ENCODE data around the gene IQCN.

IQCN gene

DNA sequence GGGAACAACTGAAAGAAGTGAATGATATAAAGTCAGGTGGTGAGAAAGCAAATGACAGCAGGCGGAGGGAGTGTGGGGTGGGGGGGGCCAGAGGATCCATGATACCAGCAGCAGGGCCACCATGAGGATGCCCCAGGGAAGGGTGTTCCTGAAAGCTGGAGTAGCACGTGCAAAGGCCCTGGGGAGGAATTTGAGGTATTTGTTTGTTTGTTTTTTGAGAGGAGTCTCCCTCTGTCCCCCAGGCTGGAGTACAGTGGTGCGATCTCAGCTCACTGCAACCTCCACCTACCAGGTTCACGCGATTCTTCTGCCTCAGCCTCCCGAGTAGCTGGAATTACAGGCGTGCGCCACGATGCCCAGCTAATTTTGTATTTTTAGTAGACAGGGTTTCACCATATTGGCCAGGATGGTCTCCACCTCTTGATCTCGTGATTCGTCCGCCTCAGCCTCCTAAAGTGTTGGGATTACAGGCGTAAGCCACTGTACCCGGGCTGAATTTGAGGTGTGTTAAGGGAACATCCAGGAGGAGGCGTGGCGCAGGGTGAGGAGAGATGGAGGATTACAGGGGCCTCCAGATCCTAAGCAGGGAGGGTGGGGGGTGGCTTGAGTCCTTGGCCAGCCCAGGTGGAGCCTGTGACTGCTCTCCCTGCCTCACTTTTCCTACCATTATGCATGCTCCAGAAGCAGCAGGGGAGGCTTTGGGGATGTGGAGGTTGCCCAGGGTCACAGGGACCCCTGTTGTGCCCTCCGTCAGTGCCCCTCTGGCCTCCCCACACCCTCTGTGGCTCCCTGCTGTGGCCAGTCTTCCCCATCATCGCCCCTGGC lies 19.6 kb upstream of the IQCN start:
- Histone ChIP-seq H3K27me3 (ENCODE audit: insufficient read depth, poor library complexity, severe bottlenecking) (no peaks in the 10 kb centered on the region), H3K4me3 (replicated peaks; ENCODE audit: insufficient read depth, low read length) (peak overlapping the region; percentile 41; the same call in 1 of the 2 replicates), H3K27ac (replicated peaks) (peak overlapping the region; percentile 96)
- TF ChIP-seq POLR2AphosphoS5 (IDR thresholded peaks at IDR 0.05; ENCODE audit: low read depth) = no peak
- TF ChIP-seq, protein P1, sequence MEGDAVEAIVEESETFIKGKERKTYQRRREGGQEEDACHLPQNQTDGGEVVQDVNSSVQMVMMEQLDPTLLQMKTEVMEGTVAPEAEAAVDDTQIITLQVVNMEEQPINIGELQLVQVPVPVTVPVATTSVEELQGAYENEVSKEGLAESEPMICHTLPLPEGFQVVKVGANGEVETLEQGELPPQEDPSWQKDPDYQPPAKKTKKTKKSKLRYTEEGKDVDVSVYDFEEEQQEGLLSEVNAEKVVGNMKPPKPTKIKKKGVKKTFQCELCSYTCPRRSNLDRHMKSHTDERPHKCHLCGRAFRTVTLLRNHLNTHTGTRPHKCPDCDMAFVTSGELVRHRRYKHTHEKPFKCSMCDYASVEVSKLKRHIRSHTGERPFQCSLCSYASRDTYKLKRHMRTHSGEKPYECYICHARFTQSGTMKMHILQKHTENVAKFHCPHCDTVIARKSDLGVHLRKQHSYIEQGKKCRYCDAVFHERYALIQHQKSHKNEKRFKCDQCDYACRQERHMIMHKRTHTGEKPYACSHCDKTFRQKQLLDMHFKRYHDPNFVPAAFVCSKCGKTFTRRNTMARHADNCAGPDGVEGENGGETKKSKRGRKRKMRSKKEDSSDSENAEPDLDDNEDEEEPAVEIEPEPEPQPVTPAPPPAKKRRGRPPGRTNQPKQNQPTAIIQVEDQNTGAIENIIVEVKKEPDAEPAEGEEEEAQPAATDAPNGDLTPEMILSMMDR (IDR thresholded peaks at IDR 0.05; ENCODE audit: insufficient read depth, low read length) = no peak
- TF ChIP-seq SPI1 (IDR thresholded peaks at IDR 0.05; ENCODE audit: borderline replicate concordance, low read depth) = no peak
- TF ChIP-seq, protein P2, sequence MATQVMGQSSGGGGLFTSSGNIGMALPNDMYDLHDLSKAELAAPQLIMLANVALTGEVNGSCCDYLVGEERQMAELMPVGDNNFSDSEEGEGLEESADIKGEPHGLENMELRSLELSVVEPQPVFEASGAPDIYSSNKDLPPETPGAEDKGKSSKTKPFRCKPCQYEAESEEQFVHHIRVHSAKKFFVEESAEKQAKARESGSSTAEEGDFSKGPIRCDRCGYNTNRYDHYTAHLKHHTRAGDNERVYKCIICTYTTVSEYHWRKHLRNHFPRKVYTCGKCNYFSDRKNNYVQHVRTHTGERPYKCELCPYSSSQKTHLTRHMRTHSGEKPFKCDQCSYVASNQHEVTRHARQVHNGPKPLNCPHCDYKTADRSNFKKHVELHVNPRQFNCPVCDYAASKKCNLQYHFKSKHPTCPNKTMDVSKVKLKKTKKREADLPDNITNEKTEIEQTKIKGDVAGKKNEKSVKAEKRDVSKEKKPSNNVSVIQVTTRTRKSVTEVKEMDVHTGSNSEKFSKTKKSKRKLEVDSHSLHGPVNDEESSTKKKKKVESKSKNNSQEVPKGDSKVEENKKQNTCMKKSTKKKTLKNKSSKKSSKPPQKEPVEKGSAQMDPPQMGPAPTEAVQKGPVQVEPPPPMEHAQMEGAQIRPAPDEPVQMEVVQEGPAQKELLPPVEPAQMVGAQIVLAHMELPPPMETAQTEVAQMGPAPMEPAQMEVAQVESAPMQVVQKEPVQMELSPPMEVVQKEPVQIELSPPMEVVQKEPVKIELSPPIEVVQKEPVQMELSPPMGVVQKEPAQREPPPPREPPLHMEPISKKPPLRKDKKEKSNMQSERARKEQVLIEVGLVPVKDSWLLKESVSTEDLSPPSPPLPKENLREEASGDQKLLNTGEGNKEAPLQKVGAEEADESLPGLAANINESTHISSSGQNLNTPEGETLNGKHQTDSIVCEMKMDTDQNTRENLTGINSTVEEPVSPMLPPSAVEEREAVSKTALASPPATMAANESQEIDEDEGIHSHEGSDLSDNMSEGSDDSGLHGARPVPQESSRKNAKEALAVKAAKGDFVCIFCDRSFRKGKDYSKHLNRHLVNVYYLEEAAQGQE (IDR thresholded peaks at IDR 0.05; ENCODE audit: insufficient replicate concordance, low read depth) = no peak
- TF ChIP-seq GABPA (IDR thresholded peaks at IDR 0.05; ENCODE audit: low read depth) = no peak
- no peak for DNase-seq (ENCODE audit: low read depth in 1 of 2, low spot score in 1 of 2)

DNA sequence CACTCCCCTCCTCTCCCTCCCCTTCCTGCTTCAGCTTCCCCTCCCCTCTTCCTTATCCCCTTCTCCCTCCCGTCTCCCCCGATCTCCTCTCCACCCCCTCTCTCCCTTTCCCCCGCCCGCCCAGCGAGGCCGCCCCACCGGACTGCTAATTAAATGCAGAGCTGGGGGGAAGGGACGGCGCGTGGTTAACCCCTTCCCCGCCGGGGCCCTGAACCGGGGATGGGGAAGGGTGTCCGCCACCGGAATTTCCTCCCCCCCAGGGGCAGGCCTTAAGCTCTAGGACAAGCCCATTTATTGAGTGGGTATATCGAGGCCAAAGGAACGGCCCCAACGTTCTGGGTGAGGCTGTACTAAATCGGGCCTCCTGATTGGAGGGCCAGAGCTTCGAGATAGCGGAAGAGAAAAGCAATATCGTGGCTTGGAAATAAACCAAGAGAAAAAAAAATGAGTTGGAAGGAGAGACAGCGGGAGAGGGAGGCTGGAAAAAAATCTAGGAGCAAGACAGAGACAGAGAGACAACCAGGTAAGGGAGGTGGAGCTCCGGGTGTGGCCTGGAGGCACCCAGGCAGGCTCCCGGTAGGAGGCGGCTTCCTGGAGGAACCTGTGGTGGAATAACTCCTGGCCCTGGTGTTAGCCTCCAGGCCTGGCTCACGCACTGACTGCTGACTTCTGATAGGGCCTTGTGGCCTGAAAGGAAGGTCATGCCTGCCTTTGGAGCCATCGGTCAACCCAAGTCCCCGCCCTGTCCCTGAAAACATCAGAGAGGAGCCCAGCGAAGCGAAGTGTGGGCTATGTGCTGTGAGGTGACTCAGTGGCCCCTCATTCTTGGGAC lies 18.8 kb upstream of the IQCN start:
- peak; percentile 81 to 85 for DNase-seq (ENCODE audit: low read depth in 1 of 2, low spot score in 1 of 2)
- H3K27ac ChIP-seq (replicated peaks) = peak overlapping the region; percentile 96
- no peaks in the 10 kb centered on the region for H3K27me3 ChIP-seq (ENCODE audit: insufficient read depth, poor library complexity, severe bottlenecking)
- TF ChIP-seq, protein P1 (IDR thresholded peaks at IDR 0.05; ENCODE audit: insufficient read depth, low read length) = no peak
- peak; percentile 50 for TF ChIP-seq POLR2AphosphoS5 (IDR thresholded peaks at IDR 0.05; ENCODE audit: low read depth)
- peak overlapping the region; percentile 41 for H3K4me3 ChIP-seq (replicated peaks; ENCODE audit: insufficient read depth, low read length)

DNA sequence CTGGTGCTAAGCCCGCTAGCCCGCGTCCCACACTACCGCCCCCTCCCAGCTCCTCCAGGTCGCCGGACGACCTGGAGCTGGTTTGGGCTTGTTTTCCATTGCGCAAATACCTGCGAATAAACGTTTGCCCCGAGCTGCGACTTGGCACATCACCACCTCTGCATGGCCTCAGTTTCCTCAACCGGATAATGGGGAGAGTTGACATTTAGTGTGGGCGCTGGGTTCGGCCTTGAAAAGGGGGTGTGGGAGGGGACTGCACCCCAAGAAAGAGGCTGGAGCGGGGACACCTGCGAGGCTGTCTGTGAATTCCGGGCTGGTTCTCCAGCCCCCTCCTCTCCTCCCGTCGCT lies 18.2 kb upstream of the IQCN start:
- no peaks in the 10 kb centered on the region for H3K27me3 ChIP-seq (ENCODE audit: insufficient read depth, poor library complexity, severe bottlenecking)
- H3K27ac ChIP-seq (replicated peaks) = peak overlapping the region; percentile 96
- TF ChIP-seq, protein P1 (IDR thresholded peaks at IDR 0.05; ENCODE audit: insufficient read depth, low read length) = no peak
- TF ChIP-seq POLR2AphosphoS5 (IDR thresholded peaks at IDR 0.05; ENCODE audit: low read depth) (peak; percentile 9; the same call in 1 of the 2 replicates), SPI1 (IDR thresholded peaks at IDR 0.05; ENCODE audit: borderline replicate concordance, low read depth) (no peak; the same call in 1 of the 2 replicates), GABPA (IDR thresholded peaks at IDR 0.05; ENCODE audit: low read depth) (no peak)
- peak overlapping the region; percentile 41 for H3K4me3 ChIP-seq (replicated peaks; ENCODE audit: insufficient read depth, low read length)
- peak in 1 of 2 experiments; percentile 54 for DNase-seq (ENCODE audit: low read depth in 1 of 2, low spot score in 1 of 2)

DNA sequence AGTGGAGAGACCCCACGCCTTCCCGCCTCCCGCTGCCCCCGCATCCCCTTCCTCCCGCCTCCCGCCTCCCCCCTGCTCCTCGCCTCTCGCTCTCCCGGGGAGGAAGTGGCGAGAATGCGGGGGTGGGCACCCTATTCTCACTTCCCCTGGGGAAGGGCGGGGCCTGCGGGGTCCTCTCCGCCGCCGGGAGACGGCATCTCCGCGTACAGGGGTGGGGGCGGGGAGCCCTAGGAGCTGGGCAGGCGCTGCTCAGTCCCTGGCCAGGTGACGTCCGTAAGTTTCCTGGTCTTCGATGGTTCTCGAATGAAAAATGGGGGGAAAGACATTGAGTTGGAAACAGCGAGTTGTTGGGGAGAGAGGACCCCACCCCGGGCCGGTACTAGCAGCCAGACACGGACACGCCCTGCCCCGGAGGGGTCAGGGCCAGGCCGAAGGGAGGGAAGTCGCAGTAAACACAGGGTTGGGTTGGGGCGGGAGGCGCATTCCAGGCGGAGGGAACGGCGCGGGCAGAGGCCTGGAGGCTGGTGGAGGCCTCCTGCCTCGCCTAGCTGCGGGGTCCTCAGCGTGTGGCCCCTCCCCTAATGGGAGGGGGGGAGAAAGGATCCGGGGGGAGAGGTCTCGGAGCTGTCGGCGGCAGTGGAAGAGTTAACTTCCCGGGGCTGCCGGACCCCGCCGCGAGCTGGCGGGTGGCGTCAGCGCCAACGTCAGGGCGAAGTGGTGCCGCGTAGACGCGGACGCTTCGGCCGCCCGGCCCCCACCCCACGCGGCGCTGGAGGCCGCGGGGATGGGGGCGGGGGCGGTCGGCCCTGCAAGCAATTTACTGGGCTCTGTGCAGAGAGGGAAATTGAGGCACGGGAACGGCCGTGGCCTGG lies 17.6 kb upstream of the IQCN start:
- Histone ChIP-seq H3K27me3 (ENCODE audit: insufficient read depth, poor library complexity, severe bottlenecking) (no peaks in the 10 kb centered on the region), H3K4me3 (replicated peaks; ENCODE audit: insufficient read depth, low read length) (peak overlapping the region; percentile 41), H3K27ac (replicated peaks) (peak overlapping the region; percentile 96)
- DNase-seq (ENCODE audit: low read depth in 1 of 2, low spot score in 1 of 2) = peak; percentile 93 to 96
- TF ChIP-seq POLR2AphosphoS5 (IDR thresholded peaks at IDR 0.05; ENCODE audit: low read depth) (peak; percentile 68), SPI1 (IDR thresholded peaks at IDR 0.05; ENCODE audit: borderline replicate concordance, low read depth) (peak; percentile 99), GABPA (IDR thresholded peaks at IDR 0.05; ENCODE audit: low read depth) (peak; percentile 66)
- TF ChIP-seq, protein P1 (IDR thresholded peaks at IDR 0.05; ENCODE audit: insufficient read depth, low read length) = no peak
